GM12865 (cell line): ENCODE data around the gene SLC6A13.

Experiments used
- DNase-seq: peaks from one replicate; pipeline ENCODE4 v3.0.0; 2010; ENCODE audit warnings: low read depth
- H3K4me3 ChIP-seq: 2 replicates; pipeline ENCODE4 v1.5.1; 2011; ENCODE audit warnings: mild to moderate bottlenecking, low read depth, low read length, control low read depth
- TF ChIP-seq, protein P1 (sequence below): IDR thresholded peaks from 2 replicates; pipeline ENCODE4 v1.5.1; 2011; ENCODE audit warnings: low read length, control low read depth, low read depth, inconsistent platforms; ENCODE audit not compliant: insufficient read depth; ENCODE audit errors: missing control alignments

The SLC6A13 gene

DNA sequence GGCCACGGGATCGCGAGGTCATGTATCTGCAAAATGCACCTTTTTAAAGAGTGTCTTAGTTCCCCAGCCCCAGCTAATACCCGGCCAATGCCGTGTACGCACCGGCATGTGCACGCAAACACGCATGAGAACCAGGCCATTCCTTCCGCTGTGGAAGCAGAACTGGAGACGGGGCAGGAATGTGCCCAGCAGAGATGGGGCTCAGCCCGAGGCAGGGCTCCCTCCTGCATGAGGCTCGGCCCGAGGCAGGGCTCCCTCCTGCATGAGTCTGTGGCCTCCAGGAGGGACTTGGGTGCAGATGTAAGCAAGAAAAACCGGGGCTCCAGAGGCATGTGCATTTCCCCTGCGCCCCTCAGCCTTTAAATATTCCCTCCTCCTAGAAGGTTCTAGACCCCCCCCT lies 86.9 kb downstream of the SLC6A13 start:
- H3K4me3 ChIP-seq = no peak overlapping the region
- TF ChIP-seq, protein P1, sequence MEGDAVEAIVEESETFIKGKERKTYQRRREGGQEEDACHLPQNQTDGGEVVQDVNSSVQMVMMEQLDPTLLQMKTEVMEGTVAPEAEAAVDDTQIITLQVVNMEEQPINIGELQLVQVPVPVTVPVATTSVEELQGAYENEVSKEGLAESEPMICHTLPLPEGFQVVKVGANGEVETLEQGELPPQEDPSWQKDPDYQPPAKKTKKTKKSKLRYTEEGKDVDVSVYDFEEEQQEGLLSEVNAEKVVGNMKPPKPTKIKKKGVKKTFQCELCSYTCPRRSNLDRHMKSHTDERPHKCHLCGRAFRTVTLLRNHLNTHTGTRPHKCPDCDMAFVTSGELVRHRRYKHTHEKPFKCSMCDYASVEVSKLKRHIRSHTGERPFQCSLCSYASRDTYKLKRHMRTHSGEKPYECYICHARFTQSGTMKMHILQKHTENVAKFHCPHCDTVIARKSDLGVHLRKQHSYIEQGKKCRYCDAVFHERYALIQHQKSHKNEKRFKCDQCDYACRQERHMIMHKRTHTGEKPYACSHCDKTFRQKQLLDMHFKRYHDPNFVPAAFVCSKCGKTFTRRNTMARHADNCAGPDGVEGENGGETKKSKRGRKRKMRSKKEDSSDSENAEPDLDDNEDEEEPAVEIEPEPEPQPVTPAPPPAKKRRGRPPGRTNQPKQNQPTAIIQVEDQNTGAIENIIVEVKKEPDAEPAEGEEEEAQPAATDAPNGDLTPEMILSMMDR = no peak

DNA sequence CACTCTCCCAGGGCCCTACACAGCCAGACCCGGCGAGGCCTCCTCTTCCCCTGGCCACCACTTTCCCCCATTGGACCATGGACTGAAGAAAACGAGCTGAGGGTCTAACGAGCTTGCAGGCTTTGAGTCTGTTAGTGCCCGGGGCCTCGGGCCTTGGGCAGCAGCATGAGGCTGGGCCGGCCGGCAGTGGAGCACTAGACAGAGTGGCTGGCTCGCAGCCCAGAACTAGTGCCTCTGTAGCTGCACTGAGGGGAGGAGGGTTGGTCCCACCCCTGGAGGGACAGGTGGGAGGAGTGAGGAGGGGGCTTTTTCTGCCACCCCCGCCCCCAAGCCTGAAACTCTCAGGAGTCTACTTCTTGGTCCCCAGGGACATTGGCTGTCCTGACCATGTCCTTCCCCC lies 87.4 kb downstream of the SLC6A13 start:
- DNase-seq = no peak
- H3K4me3 ChIP-seq = no peak overlapping the region
- TF ChIP-seq, protein P1 = no peak

More for the DNA sequence above, 86.9 kb downstream of the SLC6A13 start:
- no peak for DNase-seq

DNA sequence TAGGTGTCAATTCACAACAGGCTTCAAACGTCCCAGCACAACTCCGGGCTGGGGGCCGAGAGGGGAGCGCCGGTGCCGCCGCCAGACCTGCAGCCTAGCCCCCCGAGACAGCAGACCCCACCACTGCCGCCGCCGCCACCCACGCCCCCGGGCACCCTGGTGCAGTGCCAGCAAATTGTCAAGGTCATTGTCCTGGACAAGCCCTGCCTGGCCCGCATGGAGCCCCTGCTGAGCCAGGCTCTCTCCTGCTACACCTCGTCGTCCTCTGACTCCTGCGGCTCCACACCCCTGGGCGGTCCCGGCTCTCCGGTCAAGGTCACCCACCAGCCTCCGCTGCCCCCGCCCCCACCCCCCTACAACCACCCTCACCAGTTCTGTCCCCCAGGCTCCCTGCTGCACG lies 88.0 kb downstream of the SLC6A13 start:
- no peak for DNase-seq
- H3K4me3 ChIP-seq = no peak overlapping the region

DNA sequence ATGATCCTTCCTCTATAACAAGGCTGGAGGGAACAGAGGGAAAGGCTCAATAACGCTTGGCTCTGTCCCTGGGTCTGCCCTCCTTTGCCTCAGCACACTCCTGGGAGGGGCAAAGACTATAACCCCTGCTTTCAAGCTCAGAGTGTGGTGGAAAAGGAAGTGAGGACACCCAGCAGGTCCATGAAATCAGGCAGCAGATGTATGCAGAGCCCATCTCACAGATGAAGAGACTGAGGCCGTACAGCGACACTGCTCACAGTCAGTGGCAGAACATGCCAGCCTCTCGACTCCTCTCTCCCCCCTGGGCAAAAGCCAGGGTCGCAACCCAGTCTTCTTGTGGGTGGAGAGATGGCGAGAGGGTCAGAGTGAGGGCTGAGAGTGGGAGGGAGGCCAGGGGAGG lies 88.5 kb downstream of the SLC6A13 start:
- DNase-seq = no peak
- TF ChIP-seq, protein P1 = no peak
- H3K4me3 ChIP-seq = no peak overlapping the region

More for the DNA sequence above, 88.0 kb downstream of the SLC6A13 start:
- TF ChIP-seq, protein P1 = no peak

DNA sequence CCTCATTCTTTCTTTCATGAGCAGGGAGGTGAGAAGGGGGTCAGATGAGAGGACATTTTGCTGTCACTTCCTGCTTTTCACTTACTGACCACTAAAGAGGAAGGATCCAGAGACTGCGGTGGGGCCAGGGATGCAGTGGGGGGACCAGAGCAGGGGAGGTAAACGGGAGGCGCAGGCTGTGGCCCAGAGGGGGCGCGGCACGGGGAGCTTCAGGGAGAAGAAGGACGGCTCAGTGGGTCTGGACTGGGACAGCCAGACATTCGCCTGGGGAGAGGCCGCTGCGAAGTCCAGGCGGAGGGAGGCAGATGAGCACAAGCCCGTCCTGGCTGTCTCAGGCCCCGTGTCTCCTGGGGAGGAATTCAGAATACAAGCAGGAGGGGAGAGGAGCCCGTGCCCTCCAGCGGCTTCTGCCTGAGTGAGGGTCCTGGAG lies 89.9 kb downstream of the SLC6A13 start:
- TF ChIP-seq, protein P1 = no peak

DNA sequence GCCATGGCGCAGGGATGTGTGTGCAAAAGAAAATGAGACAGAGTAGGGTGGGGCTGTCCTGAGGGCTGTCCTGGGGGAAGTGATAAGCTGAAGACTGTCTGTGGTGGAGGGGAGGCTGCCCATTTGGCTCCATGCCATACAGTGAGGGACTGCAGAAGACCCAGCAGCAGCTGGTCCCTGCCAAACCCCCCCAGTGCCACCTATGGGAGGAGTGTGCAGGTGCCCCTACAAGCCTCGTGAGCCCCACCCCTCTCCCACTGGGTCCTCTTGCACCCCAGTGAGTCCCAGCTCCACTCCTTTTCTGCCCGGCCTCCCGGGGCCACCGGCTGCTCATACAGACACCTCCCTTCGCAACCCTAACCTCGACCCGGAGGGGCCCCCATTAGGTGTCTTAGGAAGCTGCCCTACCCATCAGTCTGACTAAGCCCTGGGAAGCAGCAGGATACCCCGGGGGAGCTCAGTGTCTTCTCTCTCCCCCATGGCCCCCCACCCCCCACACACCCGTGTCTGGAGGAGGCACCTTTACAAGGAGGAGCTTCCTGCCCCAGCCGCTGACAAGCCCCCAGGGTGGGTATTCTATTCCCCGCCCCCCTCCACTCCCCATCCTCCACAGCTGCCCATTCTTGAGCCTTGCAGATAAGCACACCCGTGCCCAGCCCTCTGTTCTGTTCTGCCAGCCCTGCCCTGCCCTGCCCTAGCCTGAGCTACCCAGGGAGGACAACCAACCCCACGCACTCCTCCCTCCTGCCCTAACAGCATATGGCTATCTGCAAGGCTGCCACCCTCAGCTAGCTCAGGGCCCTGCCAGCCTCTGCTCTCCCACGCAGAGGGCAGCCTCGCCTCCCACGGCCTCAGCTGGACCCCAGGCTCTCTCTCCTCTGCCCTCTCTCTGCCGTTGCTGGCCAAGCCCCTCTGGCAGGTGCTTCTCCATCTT lies 90.6 kb downstream of the SLC6A13 start:
- no peak overlapping the region for H3K4me3 ChIP-seq
- no peak for DNase-seq
- TF ChIP-seq, protein P1 = no peak

More for the DNA sequence above, 89.9 kb downstream of the SLC6A13 start:
- no peak overlapping the region for H3K4me3 ChIP-seq
- no peak for DNase-seq
